NCI-H510A (cell line): ENCODE data around the gene SKIC3.

Experiments used
- DNase-seq: peaks from one replicate; lab custom pipeline; 2025; lab: John Stamatoyannopoulos, UW

SKIC3 gene

GRCh38 chr5:95554647-95555548 is at the start of gene SKIC3, which contains the start of gene ARSK:
SKIC3 (minus strand) TSS chr5:95554977; CDS start chr5:95547150, 7,827 bp downstream.
ARSK (plus strand) TSS chr5:95555101; CDS start chr5:95555279, 178 bp downstream.
- DNase-seq = peak; percentile 89

GRCh38 chr5:95600557-95600956 is 45.8 kb upstream of the SKIC3 start:
- DNase-seq = no peak

GRCh38 chr5:95599252-95599651 is 44.5 kb upstream of the SKIC3 start:
- no peak for DNase-seq

GRCh38 chr5:95595289-95595931 is 40.6 kb upstream of the SKIC3 start:
- DNase-seq = no peak

GRCh38 chr5:95591490-95591901 is 36.7 kb upstream of the SKIC3 start:
- DNase-seq = no peak

- no peak for DNase-seq
Measured at GRCh38 chr5:95590880-95591279, 36.1 kb upstream of the SKIC3 start.

GRCh38 chr5:95583992-95584391 is 29.2 kb upstream of the SKIC3 start:
- no peak for DNase-seq

- DNase-seq = no peak
Measured at GRCh38 chr5:95581576-95581975, 26.8 kb upstream of the SKIC3 start.

- DNase-seq = no peak
Measured at GRCh38 chr5:95572016-95572415, 17.2 kb upstream of the SKIC3 start.

- no peak for DNase-seq
Measured at GRCh38 chr5:95565280-95565920, 10.6 kb upstream of the SKIC3 start.

- no peak for DNase-seq
Measured at GRCh38 chr5:95564450-95564849, 9.7 kb upstream of the SKIC3 start.

- no peak for DNase-seq
Measured at GRCh38 chr5:95563367-95563766, 8.6 kb upstream of the SKIC3 start.

GRCh38 chr5:95562282-95562681 is 7.5 kb upstream of the SKIC3 start:
- DNase-seq = no peak

- DNase-seq = no peak
Measured at GRCh38 chr5:95557841-95558240, 3.1 kb upstream of the SKIC3 start.

GRCh38 chr5:95555553-95555952 is 776 bp upstream of the SKIC3 start:
- no peak for DNase-seq

GRCh38 chr5:95554331-95554646 is 488 bp downstream of the SKIC3 start:
- DNase-seq = no peak

GRCh38 chr5:95549030-95549429 is 5.7 kb downstream of the SKIC3 start:
- no peak for DNase-seq

- no peak for DNase-seq
Measured at GRCh38 chr5:95543017-95543705, 11.6 kb downstream of the SKIC3 start.

- DNase-seq = no peak
Measured at GRCh38 chr5:95537501-95537900, 17.3 kb downstream of the SKIC3 start.

GRCh38 chr5:95533761-95534160 is 21.0 kb downstream of the SKIC3 start:
- no peak for DNase-seq

- no peak for DNase-seq
Measured at GRCh38 chr5:95533106-95533505, 21.7 kb downstream of the SKIC3 start.

GRCh38 chr5:95532415-95532814 is 22.4 kb downstream of the SKIC3 start:
- DNase-seq = no peak
